ENCODE measurements around the gene NPBWR2.
A peak's percentile ranks its signal among the peaks of the same experiment; 100 is the strongest.

Gene NPBWR2, protein sequence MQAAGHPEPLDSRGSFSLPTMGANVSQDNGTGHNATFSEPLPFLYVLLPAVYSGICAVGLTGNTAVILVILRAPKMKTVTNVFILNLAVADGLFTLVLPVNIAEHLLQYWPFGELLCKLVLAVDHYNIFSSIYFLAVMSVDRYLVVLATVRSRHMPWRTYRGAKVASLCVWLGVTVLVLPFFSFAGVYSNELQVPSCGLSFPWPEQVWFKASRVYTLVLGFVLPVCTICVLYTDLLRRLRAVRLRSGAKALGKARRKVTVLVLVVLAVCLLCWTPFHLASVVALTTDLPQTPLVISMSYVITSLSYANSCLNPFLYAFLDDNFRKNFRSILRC

DNA sequence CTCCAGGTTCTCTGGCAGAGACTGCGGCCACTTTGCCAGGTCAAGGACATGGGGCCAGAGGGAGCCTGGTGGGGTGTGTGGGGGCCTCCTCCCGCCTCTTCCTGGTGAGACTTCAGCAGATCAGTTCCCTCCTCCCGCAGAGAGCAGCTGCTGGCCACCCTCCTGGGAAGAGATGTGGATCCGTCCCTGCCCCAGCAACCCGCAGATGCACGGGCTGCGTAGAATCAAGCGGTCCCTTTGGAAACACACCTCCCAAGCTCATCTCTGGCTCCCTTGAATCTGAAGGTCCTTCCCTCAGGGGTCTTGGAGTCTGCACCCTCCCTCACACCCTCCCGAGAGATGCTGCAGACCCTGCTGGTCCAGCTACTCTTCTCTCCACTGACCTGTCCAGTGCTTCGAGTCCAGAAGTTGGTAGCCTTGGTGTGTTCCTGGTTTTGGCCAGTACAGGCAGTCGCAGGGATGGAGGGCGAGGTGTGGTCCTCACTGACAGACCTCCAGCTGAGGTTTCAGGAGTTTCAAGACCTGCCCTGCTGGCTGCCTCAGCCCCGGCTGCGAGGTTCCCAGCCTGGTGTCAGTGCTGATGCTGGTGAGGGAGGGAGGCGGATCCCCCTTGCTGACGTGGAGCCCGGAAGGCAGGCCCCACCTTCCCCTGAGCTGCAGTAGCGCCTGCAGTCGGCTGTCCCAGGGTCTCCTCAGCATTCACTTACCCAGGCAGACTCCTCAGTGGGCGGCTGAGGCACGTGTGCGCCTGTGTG is at the start of gene NPBWR2:
Gene NPBWR2, minus strand, starts transcription at position 585 of the 755 bp plus-strand sequence. CDS start 734 bp downstream, outside the sequence.
- DNase-seq, result peak in 1 of 2 donors; percentile 36

DNA sequence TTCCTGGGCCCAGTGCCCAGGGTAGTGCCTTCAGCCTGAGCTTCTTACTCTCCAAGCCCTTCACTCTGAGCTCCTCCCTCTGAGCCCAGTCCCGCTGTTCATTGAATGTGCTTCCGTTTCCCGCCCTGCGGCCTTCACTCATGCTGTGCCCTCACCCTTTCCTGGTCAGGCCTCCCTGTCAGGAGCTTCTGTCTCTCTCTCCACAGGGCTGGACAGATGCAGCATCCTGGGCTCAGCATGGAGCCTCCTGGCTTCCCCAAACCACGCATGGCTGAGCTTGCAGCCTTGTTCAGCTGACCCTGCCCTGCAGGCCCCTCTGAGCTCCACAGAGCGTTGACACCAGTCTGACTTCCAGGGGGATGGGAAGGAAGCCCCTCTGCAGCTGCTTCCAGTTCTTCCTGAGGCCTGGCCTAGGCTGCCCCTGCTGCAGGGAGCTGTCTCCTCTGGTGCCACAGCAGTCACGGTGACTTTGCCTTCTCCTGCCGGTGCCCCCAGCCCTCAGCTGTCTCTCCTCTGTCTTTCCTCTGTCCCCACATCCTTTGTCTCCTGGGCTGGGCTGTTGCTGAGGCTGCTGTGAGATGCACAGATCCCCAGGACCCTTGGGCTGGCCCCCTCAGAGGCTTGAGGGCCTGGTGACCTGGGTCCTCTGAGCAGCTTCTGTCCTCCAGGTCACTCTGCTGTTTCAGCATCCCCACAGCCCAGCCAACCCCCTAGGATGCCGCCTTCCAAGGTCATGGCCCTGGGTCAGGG is 48.9 kb upstream of the NPBWR2 start:
- DNase-seq, result no peak

DNA sequence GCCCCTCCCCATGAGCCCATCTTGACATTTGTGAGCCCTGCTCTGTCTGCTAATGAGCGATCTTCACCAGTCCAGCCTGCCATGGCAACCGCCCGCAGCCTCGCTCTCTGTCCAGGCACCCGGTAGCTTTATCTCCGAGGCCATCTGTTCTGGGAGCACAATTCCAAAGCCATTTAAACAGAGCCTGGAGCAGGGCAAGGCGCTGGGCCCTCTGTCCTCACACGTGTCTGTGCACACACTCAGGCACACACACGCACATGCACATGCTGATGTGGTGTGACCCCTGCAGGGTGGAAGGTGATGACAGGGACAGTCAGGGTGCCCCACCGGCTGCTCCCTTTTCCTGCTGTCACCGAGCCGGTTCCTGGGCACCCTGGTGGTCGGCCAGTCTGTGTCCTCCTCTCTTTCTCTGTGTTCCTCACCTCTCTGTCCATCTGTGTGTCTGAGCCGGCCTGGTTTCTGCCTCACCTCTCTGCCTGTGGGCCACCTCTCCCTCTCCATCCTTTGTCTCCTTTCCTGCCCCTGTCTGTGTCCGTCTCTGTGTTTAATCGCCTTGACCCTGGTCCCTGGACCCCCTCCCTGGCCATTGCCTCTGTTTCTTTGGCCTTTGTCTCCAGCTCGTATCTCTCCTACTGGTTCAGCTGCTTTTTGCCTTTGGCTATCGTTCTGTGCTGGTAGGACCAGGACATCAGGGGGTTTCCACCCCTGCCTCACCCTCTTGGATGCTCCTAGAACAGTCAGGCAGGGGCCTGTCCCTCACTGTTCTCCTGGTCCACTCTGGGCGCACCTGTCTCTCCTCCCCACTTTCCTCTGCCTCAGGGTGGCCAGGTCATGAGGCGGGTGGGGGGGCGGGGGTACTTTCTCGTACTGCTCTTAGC is 48.1 kb upstream of the NPBWR2 start:
- DNase-seq, result no peak

DNA sequence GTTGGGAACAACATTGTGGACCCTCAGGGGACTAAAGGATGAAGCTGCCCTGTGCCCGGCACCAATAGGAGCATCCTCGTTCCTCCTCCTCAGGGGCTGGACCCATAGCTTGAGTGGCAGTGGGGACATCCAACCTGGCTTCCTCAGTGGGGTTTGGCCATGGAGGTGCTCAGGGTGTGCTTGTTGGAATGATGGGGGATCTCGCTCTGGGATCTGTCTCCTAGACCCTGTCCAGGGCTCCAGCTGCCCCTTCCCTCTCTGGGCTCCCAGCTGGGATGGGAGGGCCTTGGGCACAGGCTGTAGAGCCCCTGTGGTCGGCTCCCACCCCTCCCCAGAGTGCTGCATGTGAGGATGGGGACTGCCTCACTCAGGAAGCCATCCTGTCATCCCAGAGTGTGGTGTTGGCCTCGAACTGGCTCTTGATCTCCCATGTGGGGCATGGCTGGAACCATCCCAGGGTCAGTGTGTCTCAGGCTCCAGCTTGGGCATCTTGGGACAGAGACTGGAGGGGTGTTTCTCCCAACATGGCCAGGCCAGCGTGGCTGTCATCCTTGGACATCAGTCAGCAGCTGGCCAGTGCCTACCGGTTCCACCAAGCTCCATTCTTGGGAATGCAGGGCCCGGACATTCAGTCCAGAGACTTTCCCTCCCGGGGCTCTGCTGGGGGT is 47.4 kb upstream of the NPBWR2 start:
- no peak for DNase-seq

DNA sequence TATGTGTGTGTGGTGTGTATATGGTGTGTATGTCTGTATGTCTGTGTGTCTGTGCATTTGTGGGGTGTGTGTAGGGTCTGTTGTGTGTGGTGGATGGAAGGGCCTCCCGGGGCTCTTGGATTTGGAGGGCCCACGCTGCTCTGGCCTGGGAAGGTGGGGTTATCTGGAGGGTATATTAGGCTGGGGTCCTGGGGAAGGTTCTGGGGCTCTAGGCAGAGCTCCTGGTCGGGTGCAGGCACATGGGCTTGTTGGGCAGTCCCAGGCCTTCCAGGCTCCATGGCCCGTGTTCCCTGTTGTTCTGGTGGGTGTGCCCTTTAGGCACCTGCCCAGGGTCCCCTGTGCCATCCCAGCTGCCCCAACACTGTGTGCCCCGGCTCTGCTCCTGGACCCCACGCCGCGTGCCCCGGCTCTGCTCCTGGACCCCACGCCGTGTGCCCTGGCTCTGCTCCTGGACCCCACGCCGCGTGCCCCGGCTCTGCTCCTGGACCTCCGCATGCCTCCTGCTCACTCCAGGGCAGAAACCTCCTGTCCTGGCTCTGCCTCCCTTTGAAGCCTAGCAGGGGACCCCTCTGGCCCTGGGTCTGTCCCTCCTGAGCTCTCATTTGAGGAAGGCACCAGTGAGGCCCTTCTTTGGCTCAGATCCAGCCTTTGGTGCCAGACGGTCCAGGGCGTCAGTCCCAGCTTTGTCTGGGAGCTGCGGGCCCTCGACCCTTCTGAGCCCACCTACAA is 46.7 kb upstream of the NPBWR2 start:
- DNase-seq, result no peak

DNA sequence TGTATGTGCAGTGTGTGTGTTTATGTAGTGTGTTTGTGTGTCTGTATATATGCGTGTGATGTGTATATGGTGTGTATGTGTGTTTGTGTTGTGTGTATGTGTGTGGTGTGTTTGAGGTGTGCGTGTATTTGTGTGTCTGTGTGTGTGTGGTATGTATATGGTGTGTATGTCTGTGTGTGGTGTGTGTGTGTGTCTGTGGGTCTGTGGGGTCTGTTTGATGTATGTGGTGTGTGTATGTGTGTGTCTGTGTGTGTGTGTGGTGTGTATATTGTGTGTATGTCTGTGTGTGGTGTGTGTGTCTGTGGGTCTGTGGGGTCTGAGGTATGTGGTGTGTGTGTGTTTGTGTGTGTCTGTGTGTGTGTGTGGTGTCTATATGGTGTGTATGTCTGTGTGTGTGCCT is 46.0 kb upstream of the NPBWR2 start:
- no peak for DNase-seq

DNA sequence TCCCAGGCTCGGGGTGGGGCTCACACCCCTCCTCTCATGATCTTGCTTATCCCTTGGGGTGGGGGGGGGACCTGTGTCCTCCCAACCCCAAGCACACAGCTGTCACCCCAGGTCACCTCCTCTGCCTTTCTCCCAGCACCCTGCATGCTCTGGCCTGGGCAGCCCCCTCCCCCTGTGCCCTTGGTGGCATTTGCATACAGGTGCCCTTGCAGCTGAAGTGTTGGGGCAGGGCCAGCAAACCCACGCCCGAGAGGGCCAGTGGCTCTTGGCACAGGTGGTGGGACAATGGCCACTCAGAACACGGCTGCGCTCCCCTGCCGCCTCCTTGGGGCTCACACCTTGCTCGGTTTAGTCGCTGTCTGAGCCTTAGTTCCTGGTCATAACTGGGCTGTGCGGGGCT is 45.5 kb upstream of the NPBWR2 start:
- DNase-seq, result no peak

DNA sequence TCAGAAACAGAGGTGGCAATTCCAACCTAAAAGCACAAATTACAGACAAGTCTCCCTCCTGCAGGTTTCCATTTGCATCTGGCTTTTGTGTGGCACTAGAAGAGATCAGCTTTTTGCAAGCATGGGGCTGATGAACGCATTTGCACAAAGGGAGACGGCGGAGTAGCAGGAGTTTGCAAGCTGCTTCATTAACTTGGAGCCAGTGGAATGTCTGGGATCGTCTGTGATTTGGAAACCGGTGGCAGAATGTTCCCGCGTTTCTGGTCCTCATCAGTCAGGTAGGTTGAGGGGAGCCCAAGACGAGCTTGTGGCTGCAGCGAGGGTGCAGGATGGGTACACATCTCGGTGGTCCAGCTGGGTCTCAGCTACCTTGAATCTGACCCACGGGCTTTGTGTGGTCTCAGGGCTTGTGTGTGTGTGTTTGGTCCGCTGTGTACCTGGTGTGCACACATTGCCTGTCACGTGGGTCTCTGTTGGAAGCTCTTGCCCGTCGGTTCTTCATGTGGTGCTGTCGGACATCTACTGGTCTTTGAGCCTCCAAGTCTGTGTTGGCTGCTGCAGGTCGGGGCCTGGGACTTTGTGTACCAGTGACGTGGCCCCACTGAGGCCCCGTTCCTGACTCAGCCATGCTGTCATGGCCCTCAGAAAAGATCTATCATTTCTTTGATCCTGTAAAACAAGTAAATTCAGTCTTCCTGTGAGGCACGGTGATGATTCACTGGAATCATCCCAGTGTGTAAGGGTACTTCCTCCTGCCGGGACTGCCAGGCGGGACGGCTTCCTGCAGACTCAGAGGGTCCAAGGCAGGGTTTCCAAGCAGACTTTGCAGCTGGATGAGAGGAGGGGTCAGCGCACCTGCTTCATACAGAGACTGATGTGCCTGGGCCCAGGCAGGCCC is 44.5 kb upstream of the NPBWR2 start:
- no peak for DNase-seq

DNA sequence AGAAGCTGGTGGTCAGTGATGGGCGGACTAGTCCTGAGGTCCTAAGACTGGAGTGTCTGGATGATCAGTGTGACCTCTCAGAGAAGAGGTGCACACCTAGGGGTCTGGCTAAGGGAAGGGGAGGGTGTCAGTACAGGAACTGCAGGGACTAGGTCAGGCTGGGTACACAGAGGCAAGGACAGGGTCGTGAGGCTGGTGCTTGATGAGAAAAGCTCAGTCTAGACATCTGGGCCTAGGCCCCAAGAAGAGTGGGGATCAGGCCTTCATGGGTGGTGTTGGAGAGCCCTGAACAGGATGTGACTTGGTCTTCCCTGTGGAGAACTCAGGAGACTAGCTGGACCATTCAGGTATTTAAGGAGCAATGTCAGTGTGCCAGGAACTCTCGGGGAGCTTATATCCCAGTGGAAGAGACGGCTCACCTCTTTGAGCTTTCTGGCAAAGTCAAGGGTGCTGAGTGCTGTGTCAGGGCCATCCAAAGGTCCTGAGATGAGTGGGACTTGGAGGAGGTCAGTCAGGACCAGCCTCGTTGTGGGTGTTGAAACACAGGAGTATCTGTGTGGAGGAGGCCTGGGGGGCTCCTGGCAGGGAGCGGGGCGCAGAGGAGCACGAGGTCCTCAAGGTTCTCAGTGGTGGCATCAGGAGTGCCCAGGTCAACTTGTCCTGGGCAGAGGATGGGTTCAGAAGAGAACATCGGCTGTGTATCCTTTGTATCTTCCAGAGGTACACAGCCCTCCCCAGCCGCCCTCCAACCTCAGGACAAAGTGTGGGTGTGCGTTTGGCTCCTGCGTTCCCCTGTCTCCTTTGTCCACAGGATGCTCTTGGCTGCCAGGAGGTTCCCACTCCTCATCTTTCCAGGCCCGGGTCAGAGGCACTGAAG is 43.6 kb upstream of the NPBWR2 start:
- DNase-seq, result no peak

DNA sequence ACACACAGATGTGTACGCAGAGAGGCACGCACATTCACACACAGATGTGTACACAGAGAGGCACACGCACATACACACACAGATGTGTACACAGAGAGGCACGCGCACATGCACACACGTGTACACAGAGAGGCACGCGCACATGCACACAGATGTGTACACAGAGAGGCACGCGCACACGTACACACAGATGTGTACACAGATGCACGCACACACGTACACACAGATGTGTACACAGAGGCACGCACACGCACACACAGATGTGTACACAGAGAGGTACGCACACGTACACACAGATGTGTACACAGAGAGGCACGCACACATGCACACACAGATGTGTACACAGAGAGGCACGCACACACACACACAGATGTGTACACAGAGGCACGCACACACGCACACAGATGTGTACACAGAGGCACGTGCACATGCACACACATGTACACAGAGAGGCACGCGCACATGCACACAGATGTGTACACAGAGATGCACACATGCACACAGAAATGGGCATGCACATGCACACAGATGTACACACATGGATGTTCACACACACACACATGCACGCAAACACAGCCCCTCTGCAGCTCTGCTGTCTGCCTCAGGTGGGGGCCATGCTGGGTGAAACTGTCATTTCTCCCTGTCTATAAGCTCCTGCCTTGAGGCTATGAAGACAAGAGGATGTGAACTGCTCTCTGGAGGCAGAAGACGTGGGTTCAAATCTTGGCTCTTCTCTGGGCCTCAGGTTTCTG is 42.6 kb upstream of the NPBWR2 start:
- no peak for DNase-seq

DNA sequence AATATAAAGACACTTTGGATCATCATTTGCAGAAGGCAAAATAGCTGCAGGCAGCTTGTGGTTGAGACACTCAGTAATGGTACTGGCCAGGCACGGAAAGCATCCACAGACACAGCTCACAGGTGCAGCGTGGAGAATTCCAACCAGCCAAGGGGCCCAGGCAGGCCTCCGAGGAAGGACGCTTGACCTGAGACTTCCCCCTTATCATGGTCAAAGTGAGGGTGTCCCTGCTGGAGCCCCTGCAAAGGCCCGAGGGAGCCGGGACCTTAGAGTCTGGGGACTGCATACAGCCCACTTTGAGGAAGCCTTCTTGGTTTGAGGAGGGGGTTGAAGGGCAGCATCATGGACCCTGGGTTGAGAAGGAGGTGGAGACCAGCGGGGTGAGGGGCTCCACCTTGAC is 41.8 kb upstream of the NPBWR2 start:
- DNase-seq, result peak in 1 of 2 donors; percentile 2

DNA sequence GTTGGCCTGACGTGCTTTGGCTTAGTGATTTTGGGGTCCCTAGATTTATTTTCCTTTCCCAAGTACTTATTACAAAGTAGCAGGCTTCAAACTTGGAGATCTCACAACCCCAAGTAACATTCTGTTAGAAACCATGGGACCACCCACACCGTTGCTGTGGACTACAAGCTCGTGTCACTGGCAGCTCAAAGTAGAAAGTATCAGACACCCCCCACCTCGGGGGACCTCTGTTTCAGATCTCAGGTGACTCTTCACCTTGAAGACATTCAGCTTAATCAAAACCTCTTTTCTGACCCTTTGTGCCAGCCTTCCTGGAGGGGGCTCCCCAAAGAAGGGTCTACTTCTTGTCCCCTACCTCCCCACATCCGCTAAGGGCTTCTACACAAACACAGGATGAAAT is 41.2 kb upstream of the NPBWR2 start:
- DNase-seq, result no peak

DNA sequence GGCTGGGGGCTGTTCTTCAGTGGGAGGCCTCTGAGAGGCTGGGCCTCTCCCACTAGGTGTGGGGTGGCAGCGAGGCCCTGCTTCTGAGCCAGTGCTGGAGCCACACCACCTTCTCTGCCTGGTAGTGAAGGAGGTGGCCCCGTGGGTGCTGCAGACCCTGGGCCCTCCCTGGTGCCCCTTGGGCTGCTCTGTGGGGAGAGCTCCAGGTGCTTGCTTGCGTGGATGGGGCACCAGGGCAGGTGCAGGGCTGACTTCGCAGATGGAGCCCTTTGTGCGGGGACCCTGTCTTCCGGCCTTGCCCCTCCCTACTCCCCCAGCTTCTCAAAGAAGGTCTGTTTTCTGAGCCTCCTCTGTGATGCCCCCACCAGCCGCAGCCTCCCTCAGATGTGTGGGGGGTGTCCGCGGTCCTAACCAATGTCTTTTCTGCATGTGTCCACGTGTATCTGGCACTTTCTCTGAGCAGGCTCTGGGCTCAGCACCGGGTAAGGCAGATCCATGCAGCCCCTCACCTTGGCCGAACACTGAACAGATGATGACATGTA is 39.6 kb upstream of the NPBWR2 start:
- peak in 1 of 2 donors; percentile 8 for DNase-seq

DNA sequence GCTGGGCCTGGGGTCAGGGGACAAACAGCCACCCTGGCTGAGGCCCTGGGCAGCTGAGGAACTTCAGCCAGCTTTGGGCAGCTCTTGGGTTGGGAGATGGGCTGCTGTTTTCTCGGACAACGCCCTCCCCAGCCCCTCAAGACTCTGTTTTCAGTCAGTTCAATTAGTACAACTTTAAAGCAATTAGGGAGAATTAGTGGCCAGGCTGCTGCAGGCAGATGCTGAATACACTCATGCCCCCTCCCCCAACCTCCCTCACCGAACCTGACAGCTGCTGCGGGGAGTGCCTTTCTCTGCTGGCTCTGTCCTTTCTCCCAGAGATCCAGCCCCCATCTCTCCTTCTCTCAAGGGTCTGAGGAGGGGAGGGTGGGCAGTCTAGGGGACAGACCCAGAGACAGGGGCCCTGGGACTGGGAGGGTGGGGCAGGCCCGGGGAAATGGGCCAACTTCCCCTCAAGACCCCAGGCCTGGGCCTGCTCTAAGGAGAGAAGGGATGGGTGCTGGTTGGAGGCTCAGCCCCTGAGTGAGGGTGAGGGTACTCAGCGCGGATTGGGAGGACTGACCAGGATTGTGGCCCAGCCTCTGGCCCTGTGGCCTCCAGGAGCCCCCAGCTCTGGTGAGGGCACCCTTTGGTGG is 39.1 kb upstream of the NPBWR2 start:
- DNase-seq, result peak in 1 of 2 donors; percentile 5

DNA sequence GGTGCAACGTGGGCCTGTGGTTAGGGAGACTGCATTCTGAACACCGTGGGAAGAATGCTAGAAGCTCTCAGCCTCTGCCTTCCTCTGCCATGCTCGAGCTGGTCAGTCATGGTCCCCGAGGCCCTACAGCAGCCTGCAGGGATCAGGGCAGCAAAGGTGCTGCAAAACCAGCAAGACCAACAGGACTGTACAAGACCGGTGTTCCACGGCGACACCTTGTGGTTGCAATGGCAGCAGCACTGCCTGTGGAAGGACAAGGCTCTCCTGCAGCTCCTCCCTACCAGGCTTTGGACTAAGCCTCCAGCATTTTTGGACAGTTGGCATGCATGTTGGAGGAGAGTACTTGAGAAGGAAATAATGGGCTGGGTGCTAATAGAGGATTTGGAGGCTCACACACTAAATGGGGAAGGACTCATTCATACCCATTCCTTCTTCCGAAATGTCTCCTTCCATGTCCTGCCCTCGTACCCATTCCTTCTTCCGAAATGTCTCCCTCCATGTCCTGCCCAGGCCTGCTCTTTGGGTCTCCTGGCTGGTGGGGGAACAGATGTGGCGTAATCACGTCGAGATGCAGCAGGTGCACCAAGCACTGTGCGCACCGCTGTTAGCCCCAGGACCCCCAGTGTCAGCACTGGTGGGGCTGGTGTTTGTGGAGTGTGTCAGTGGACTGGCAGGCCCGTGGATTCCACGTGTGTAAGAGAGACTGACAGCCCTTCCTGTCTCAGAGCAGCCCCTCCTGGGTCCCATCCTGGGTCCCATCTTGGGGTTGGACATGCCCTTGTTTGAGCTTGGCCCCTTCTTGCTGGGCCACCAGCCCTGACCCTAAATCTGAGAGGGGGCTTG is 38.3 kb upstream of the NPBWR2 start:
- DNase-seq, result peak in 1 of 2 donors; percentile 7

DNA sequence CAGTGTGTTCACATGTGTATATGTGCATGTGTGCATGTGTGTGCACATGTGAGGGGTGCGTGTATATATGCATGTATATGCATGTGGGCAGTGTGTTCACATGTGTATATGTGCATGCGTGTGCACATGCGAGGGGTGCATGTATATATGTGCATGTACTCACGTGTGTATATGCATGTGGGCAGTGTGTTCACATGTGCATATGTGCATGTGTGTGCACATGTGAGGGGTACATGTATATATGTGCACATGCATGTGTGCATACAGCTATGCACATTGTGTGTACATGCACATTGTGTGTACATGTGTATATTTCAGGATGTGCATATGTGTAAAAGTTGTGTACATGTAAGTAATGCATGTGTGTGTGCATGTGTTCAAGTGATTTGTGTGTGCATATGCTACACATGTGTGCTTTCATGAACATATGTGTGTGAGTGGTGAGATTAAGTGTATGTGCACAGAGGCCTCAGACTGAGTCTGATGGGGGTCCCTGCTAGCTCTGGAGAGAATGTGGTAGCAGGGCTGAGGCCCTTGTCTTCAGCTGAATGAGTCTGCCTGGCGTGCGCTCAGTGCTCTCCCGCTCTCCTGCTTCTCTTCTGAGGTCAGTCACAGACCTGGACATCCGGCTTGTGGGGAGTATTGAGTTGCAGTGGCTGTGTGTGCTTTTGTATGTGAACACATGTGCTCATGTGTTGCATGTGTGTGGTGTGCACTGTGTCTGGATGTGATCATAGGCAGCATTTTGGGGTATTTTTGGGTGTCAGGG is 37.0 kb upstream of the NPBWR2 start:
- DNase-seq, result peak in 1 of 2 donors; percentile 1

Data from CD4-positive, alpha-beta T cell treated with Interleukin-4 for 1 hour (primary cell).